Activated T-helper 1 cell treated with anti-CD3 and anti-CD28 coated beads, Interleukin-12 subunit alpha, Interleukin-12 subunit beta, Interleukin-2, Interleukin-4 antibody, amounts not matched to agents 30 ng/mL and 10 ng/mL and 1 ng/mL, durations not matched to agents 14 hours and 24 hours and 36 hours (primary cell): Measurements from ENCODE around the gene COPB1. TPM values are rescaled to one million over a fixed set of nuclear protein-coding genes. Genes with fewer than 3 reads are reported as not detected.

Source experiments
- DNase-seq: peaks from one replicate; pipeline ENCODE4 v3.0.0; 2021; ENCODE audit warnings: low spot score
- H3K27ac Mint-ChIP-seq: one replicate; pipeline ENCODE4 v1.8.0; 2021; ENCODE audit warnings: mild to moderate bottlenecking, mixed read lengths
- H3K27me3 Mint-ChIP-seq: one replicate; pipeline ENCODE4 v1.8.0; 2022; ENCODE audit warnings: mild to moderate bottlenecking, moderate library complexity, mixed read lengths; ENCODE audit not compliant: insufficient read depth
- H3K36me3 Mint-ChIP-seq: one replicate; pipeline ENCODE4 v1.8.0; 2021; ENCODE audit warnings: low read depth, mixed read lengths
- H3K4me1 Mint-ChIP-seq: one replicate; pipeline ENCODE4 v1.8.0; 2021; ENCODE audit warnings: low read depth, mixed read lengths
- H3K4me3 Mint-ChIP-seq: one replicate; pipeline ENCODE4 v1.8.0; 2021; ENCODE audit warnings: mild to moderate bottlenecking, moderate library complexity, mixed read lengths
- H3K9me3 Mint-ChIP-seq: one replicate; pipeline ENCODE4 v1.8.0; 2021; ENCODE audit warnings: mixed read lengths
- intact Hi-C: fragments of 100-400 bp; cut with micrococcal nuclease; formaldehyde crosslinking; loops from one replicate; pipeline ENCODE4 v1.15.1; 2024
- total RNA-seq: library from RNA; stranded (reverse); gene quantifications from 2 replicates; pipeline ENCODE4 v1.2.3, GENCODE V29; 2022

The COPB1 gene
- total RNA-seq, 1 donor from 2014 or later: 94.8 TPM

- peaks cover 11% of the 10 kb centered on the region for H3K36me3 Mint-ChIP-seq
- H3K27me3 Mint-ChIP-seq: no peaks in the 10 kb centered on the region
- H3K4me1 Mint-ChIP-seq: no peaks in the 10 kb centered on the region
- intact Hi-C loops: loop anchor here (10.0 kb wide), 1 partner anchor 545 kb away; the partner anchor contains the start of gene CALCB
- H3K27ac Mint-ChIP-seq: no peak overlapping the region
- DNase-seq: no peak
- no peaks in the 10 kb centered on the region for H3K9me3 Mint-ChIP-seq
- H3K4me3 Mint-ChIP-seq: no peak overlapping the region
Observed at GRCh38 chr11:14529951-14530350, 30.3 kb upstream of the COPB1 start.

GRCh38 chr11:14529321-14529720, 29.7 kb upstream of the COPB1 start:
- intact Hi-C loops: no loop called here
- Mint-ChIP-seq H3K4me3 (no peak overlapping the region), H3K27ac (no peak overlapping the region), H3K27me3 (no peaks in the 10 kb centered on the region), H3K36me3 (peaks cover 11% of the 10 kb centered on the region), H3K9me3 (no peaks in the 10 kb centered on the region), H3K4me1 (no peaks in the 10 kb centered on the region)
- DNase-seq: no peak

- no peak for DNase-seq
- Mint-ChIP-seq H3K27ac (no peak overlapping the region), H3K9me3 (no peaks in the 10 kb centered on the region), H3K4me1 (peaks cover 25% of the 10 kb centered on the region), H3K4me3 (no peak overlapping the region), H3K27me3 (no peaks in the 10 kb centered on the region), H3K36me3 (peaks cover 18% of the 10 kb centered on the region)
- intact Hi-C loops: no loop called here
Observed at GRCh38 chr11:14522801-14523200, 23.2 kb upstream of the COPB1 start.

GRCh38 chr11:14522245-14522644, 22.6 kb upstream of the COPB1 start:
- DNase-seq: no peak
- H3K9me3 Mint-ChIP-seq: no peaks in the 10 kb centered on the region

GRCh38 chr11:14520747-14521151, 21.1 kb upstream of the COPB1 start:
- Mint-ChIP-seq H3K27me3 (no peaks in the 10 kb centered on the region), H3K9me3 (no peaks in the 10 kb centered on the region), H3K4me1 (peaks cover 33% of the 10 kb centered on the region), H3K4me3 (peak overlapping the region; percentile 94), H3K36me3 (peaks cover 28% of the 10 kb centered on the region), H3K27ac (peak overlapping the region; percentile 94)
- no peak for DNase-seq
- intact Hi-C loops: loop anchor here (1.0 kb wide), 8 partner anchors 17 to 385 kb away; partner anchors contain the start of gene COPB1

More at GRCh38 chr11:14522245-14522644, 22.6 kb upstream of the COPB1 start:
- H3K27me3 Mint-ChIP-seq: no peaks in the 10 kb centered on the region
- H3K27ac Mint-ChIP-seq: no peak overlapping the region
- intact Hi-C loops: no loop called here
- H3K36me3 Mint-ChIP-seq: peaks cover 24% of the 10 kb centered on the region
- H3K4me1 Mint-ChIP-seq: peaks cover 30% of the 10 kb centered on the region
- no peak overlapping the region for H3K4me3 Mint-ChIP-seq

- Mint-ChIP-seq H3K27ac (peak within 1 kb of the TSS; percentile 94), H3K36me3 (peaks cover 28% of the 10 kb centered on the region), H3K4me1 (peaks cover 33% of the 10 kb centered on the region), H3K4me3 (peak within 1 kb of the TSS; percentile 94), H3K27me3 (no peaks in the 10 kb centered on the region), H3K9me3 (no peaks in the 10 kb centered on the region)
- DNase-seq: peak; percentile 92
- intact Hi-C loops: loop anchor here (1.0 to 10.0 kb wide), 10 partner anchors 17 to 851 kb away; partner anchors contain the start of genes COPB1 and FAR1
Observed at GRCh38 chr11:14519917-14520746, 20.5 kb upstream of the COPB1 start, which contains the start of gene PSMA1. Gene PSMA1 (minus strand): TSS chr11:14520386. CDS start chr11:14520299, 87 bp downstream.

GRCh38 chr11:14519597-14519916, 19.9 kb upstream of the COPB1 start:
- Mint-ChIP-seq H3K9me3 (no peaks in the 10 kb centered on the region), H3K36me3 (peaks cover 33% of the 10 kb centered on the region), H3K4me1 (peaks cover 33% of the 10 kb centered on the region), H3K27ac (peak overlapping the region; percentile 94), H3K4me3 (peak overlapping the region; percentile 94), H3K27me3 (no peaks in the 10 kb centered on the region)
- intact Hi-C loops: loop anchor here (2.0 to 10.0 kb wide), 2 partner anchors 485 to 851 kb away; partner anchors contain the start of gene FAR1
- DNase-seq: no peak

- Mint-ChIP-seq H3K36me3 (peaks cover 38% of the 10 kb centered on the region), H3K27ac (peak overlapping the region; percentile 94), H3K9me3 (no peaks in the 10 kb centered on the region), H3K27me3 (no peaks in the 10 kb centered on the region), H3K4me3 (peak overlapping the region; percentile 94), H3K4me1 (peaks cover 33% of the 10 kb centered on the region)
- intact Hi-C loops: loop anchor here (2.0 to 10.0 kb wide), 2 partner anchors 486 to 850 kb away; partner anchors contain the start of gene FAR1
- DNase-seq: no peak
Observed at GRCh38 chr11:14518820-14519219, 19.2 kb upstream of the COPB1 start.

- intact Hi-C loops: loop anchor here (10.0 kb wide), 1 partner anchor 491 kb away; no protein-coding TSS in a partner anchor
- Mint-ChIP-seq H3K9me3 (no peaks in the 10 kb centered on the region), H3K27me3 (no peaks in the 10 kb centered on the region), H3K36me3 (peaks cover 54% of the 10 kb centered on the region), H3K27ac (no peak overlapping the region), H3K4me1 (peaks cover 31% of the 10 kb centered on the region), H3K4me3 (no peak overlapping the region)
- DNase-seq: no peak
Observed at GRCh38 chr11:14513800-14514199, 14.2 kb upstream of the COPB1 start.

- intact Hi-C loops: no loop called here
- H3K36me3 Mint-ChIP-seq: peaks cover 50% of the 10 kb centered on the region
- no peaks in the 10 kb centered on the region for H3K9me3 Mint-ChIP-seq
- DNase-seq: no peak
- H3K4me3 Mint-ChIP-seq: no peak overlapping the region
- H3K27ac Mint-ChIP-seq: peak overlapping the region; percentile 53
- H3K27me3 Mint-ChIP-seq: no peaks in the 10 kb centered on the region
- H3K4me1 Mint-ChIP-seq: peaks cover 17% of the 10 kb centered on the region
Observed at GRCh38 chr11:14506532-14506931, 6.9 kb upstream of the COPB1 start.

GRCh38 chr11:14503023-14503422, 3.4 kb upstream of the COPB1 start:
- H3K4me3 Mint-ChIP-seq: no peak overlapping the region
- intact Hi-C loops: no loop called here
- peaks cover 34% of the 10 kb centered on the region for H3K4me1 Mint-ChIP-seq
- H3K9me3 Mint-ChIP-seq: no peaks in the 10 kb centered on the region
- no peak for DNase-seq
- peaks cover 33% of the 10 kb centered on the region for H3K36me3 Mint-ChIP-seq
- H3K27ac Mint-ChIP-seq: no peak overlapping the region
- H3K27me3 Mint-ChIP-seq: no peaks in the 10 kb centered on the region

GRCh38 chr11:14502039-14502438, 2.4 kb upstream of the COPB1 start:
- Mint-ChIP-seq H3K4me1 (peaks cover 44% of the 10 kb centered on the region), H3K27me3 (no peaks in the 10 kb centered on the region), H3K4me3 (no peak overlapping the region), H3K36me3 (peaks cover 37% of the 10 kb centered on the region), H3K9me3 (peaks cover 4% of the 10 kb centered on the region), H3K27ac (no peak overlapping the region)
- no peak for DNase-seq
- intact Hi-C loops: no loop called here

- Mint-ChIP-seq H3K9me3 (peaks cover 4% of the 10 kb centered on the region), H3K4me1 (peaks cover 44% of the 10 kb centered on the region), H3K27me3 (no peaks in the 10 kb centered on the region), H3K4me3 (peak overlapping the region; percentile 100), H3K27ac (peak overlapping the region; percentile 98), H3K36me3 (peaks cover 30% of the 10 kb centered on the region)
- DNase-seq: peak; percentile 37
- intact Hi-C loops: loop anchor here (1.0 kb wide), 1 partner anchor 618 kb away; no protein-coding TSS in a partner anchor
Observed at GRCh38 chr11:14500181-14500651, 605 bp upstream of the COPB1 start.
